Activated T-cell treated with anti-CD3 and anti-CD28 coated beads, Interleukin-2, amount 50 U/mL, for 1 hour (primary cell): Measurements from ENCODE around the gene RGS7.
"Not testable (repeated sequence)": the region's sequence is repeated elsewhere in the genome, so short reads cannot be mapped to it uniquely, and the experiment has no call there.

ENCODE experiments used
- DNase-seq: peaks from one replicate; pipeline ENCODE4 v3.0.0-alpha.2; 2020

RGS7 gene

DNA sequence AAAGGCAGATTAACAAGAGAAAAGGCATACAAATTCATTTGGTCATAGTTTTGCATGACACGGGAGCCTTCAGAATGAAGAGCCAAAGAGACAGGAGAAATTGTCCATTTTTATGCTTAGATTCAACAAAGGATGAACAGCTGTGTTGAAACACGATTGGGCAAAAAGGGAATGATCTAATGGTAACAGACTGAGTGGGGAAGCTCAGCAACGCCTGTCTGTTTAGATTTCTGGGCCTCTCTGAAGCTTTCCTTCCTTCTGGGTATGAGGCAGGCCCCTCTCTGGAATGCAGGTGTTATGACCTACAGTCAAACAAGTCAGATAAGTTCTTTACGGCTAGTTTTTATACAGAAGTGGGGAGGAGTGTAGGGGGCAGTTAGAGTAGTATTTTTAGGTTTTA lies 154.6 kb downstream of the RGS7 start:
- no peak for DNase-seq

- no peak for DNase-seq
These were observed 170.3 kb downstream of the RGS7 start for GRCh38 chr1:241186716-241187115.

GRCh38 chr1:241181971-241182370 lies 175.0 kb downstream of the RGS7 start:
- no peak for DNase-seq

DNA sequence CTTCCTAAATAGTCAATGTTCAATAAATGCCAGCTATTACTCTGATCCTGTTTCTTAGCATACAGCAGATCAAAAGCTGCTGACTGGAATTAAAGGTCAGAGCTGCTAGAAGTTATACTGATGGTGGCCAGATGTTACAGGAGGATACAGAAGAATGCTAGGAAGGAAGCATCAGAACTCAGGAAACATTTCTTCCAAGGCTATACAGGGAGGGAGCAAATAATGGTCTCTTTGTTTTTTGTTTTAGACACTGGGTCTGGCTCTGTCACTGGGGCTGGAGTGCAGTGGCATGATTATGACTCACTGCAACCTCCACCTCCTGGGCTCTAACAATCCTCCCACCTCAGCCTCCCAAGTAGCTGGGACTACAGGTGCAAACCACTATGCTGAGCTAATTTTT lies 175.5 kb downstream of the RGS7 start:
- DNase-seq, result no peak

- no peak for DNase-seq
These were observed 176.4 kb downstream of the RGS7 start for GRCh38 chr1:241180569-241180968.

- no peak for DNase-seq
These were observed 179.3 kb downstream of the RGS7 start for GRCh38 chr1:241177660-241178059.

GRCh38 chr1:241172486-241172885 lies 184.5 kb downstream of the RGS7 start:
- no peak for DNase-seq

DNA sequence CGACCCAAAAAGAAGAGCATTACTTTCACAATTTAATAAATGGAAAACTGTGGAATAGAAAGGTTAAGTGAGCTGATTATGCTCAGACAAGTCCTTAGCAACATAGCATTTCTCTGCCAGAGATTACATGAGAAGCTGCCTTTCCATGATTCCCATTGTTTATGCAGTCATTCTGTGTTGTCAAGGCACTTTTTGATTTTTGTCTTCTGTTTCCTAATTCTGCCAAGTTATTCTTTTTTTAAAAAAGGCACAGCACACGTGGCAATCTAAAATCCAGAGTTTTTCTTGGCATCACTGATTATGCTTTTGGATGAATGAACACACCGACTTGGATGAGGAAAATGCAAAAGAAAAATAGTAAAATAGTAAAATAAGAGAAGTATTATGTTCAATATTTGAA lies 185.0 kb downstream of the RGS7 start:
- DNase-seq, result no peak

DNA sequence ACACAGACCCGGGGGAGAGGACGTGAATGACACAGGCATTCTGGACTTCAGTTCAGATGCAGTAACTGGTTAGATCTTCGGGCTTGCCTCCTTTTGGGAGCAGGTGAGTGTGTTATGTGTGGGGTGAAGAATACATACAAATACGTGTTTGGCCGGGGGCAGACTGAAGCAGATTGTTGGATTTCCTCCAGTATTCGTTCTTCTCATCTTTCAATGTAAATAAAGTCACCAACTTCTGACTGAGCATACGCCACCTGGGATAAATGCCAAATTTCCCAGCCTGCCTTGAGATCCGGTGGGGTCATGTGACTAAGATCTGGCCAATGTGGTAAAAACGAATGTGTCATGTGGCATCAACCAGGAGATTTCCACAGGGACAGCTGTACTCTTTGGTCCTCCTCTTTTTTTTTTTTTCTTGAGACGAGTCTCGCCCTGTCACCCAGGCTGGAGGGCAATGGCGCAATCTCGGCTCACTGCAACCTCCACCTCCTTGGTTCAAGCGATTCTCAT lies 189.8 kb downstream of the RGS7 start:
- no peak for DNase-seq

GRCh38 chr1:241166625-241167024 lies 190.4 kb downstream of the RGS7 start:
- no peak for DNase-seq

DNA sequence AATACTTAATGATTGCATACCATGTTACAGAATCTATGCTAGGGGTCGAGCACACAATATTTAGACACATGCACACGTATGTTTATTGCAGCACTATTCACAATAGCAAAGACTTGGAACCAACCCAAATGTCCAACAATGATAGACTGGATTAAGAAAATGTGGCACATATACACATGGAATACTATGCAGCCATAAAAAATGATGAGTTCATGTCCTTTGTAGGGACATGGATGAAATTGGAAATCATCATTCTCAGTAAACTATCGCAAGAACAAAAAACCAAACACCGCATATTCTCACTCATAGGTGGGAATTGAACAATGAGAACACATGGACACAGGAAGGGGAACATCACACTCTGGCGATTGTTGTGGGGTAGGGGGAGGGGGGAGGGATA lies 191.7 kb downstream of the RGS7 start:
- not testable (repeated sequence) for DNase-seq

GRCh38 chr1:241163363-241163762 lies 193.6 kb downstream of the RGS7 start:
- DNase-seq, result no peak

DNA sequence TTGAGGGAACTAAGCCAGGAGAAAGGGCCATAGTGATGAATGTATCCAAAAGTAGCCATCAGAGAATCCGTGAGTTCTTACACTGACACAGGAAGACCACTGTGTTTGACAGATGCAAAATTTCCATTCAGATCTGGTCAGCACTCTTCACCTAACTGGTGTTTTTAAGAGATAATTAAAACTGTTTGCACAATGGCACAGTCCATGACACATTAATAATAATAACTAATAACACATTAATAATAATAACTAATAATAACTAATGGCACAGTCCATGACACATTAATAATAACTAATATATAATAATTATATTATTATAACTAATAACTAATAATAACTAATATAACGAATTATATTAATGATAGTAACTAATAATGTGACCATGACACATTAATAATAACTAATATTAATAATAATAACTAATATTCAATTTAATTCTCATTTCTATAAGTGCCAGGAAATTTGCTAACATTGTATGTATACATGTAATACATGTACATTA lies 195.8 kb downstream of the RGS7 start:
- no peak for DNase-seq

DNA sequence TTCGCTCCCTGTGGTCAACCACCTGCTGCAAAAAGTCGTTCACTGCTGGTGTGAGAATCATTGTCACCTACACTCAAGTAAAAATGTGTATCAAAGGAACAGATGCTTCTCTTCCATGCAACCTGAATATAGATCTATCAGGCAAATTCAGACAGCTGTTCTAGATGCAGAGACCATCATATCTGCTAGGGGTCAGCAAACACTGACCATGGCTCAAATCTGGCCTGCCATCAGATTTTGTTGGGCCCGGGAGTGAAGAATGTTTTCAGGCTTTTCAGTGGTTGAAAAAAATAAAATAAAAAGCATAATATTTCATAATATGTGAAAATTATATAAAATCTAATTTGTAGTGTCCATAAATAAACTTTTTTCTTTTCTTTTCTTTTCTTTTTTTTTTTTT lies 199.6 kb downstream of the RGS7 start:
- no peak for DNase-seq

DNA sequence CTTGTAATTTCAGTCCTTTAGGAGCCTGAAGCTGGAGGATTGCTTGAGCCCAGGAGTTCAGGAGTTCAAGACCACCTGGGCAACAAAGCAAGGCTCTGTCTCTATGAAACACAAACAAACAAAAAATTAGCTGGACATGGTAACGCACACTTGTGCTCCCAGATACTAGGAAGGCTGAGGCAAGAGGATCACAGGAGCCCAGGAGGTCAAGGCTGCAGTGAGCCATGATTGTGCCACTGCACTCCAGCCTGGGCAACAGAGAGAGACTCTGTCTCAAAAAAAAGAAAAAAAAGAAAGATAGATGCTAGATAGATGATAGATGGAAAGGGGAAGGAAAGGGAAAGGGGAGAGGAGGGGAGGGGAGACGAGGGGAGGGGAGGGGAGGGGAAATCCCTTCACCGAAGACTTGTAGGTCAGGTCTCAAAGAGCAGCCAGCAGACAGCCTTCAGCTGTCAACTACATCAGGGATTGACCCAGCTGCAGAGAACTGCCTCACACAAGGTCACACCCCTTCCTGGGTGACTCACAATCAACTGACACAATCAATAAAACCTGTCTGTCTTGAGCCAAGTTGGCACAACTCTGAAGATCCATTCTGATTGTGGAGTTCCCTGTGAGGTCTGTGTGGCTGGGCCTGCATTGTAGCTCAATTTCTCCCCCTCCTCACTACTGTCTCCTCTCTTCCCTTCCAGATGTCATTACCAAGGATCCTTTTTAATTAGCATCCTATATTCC lies 200.6 kb downstream of the RGS7 start:
- no peak for DNase-seq

GRCh38 chr1:241145881-241146280 lies 211.1 kb downstream of the RGS7 start:
- no peak for DNase-seq

DNA sequence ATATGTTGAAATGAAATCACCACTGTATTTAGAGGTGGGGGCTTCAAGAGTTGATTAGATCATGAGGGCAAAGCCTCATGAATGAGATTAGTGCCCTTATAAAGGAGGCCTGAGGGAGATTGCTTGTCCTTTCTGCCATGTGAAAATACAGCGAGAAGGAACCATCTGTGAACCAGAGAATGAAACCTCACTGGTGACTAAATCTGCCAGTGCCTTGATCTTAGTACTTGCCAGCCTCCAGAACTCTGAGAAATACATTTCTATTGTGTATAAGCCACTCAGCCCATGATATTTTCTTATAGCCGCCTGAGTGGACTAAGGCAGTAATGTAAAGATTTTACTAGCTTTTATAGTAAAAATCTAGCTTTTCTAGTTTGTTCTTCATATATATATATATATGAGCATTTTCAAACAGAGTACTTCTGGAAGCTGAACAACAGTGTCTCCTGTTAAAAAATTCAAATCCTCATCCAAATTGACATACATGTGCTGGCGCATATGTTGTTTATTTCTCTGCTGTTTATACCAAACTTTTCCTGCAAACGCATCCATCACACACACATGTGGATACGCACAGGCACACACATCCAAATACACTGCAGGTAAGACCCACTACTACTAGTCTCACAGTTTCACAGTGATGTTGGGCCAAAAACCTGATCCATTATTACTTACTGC lies 213.1 kb downstream of the RGS7 start:
- DNase-seq, result no peak

- DNase-seq, result no peak
These were observed 214.5 kb downstream of the RGS7 start for GRCh38 chr1:241142493-241142892.

DNA sequence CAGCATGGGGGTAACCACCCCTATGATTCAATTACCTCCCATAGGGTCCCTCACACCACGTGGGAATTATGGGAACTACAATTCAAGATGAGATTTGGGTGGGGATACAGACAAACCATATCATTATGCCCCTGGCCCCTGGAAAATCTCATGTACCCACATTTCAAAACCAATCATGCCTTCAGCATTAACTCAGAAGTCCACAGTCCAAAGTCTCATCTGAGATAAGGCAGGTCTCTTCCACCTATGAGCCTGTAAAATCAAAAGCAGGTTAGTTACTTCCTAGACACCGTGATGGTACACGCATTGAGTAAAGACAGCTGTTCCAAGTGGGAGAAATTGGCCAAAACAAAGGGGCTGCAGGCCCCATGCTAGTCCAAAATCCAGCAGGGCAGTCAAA lies 215.4 kb downstream of the RGS7 start:
- not testable (repeated sequence) for DNase-seq

- DNase-seq, result no peak
These were observed 216.3 kb downstream of the RGS7 start for GRCh38 chr1:241140670-241141069.

DNA sequence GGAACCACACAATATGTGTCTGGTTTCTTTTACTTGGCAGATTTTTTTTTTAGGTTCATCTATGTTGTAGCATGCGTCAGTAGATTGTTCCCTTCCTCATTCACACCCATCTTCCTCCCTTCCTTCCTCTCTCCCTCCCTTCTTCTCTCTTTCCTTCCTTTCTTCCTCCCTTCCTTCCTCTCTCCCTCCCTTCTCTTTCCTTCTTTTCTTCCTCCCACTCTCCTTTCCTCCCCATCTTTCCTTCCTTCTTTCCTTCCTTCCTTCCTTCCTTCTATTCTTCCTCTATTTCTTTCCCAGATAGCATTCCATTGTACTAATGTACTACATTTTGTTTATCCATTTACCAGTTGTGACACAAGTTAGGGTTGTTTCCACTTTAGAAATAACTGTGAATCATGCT lies 218.0 kb downstream of the RGS7 start:
- DNase-seq, result no peak

DNA sequence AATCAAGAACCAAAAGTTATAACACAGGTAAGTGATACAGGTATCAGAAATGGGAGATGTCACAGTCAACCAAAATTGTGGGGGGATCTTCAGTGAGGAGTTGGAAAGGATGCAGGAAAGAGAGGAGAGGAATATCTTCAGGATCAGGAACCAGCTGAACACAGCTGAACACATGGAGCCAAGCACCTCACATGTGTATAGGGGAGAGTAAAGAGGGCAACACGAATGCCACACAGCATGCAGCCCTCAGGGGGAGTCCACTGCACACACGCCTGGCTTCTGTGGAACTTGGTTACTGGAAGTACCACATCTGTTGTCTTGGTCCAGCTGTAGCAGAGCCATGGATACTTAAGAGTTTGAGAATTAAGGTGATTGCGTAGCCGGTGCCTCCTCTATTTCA lies 218.8 kb downstream of the RGS7 start:
- no peak for DNase-seq

DNA sequence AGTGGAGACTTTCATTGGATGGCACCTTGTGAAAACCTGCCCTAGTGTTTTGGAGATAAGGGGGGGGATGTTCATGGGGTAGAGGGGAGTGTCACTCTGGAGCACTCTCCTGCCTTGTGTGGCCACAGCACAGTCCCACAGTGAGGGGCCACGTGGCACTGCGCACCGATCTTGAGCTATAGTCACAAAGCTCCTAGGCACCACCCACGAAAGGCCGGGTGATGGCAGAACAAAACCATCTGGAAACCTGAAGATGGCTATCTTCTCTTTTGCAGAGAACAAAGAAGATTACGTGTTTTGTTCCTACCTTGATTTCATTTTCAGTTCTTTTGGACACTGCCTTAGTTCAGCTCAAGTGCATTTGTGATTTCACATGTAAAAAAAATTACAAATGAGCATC lies 220.6 kb downstream of the RGS7 start:
- DNase-seq, result no peak

DNA sequence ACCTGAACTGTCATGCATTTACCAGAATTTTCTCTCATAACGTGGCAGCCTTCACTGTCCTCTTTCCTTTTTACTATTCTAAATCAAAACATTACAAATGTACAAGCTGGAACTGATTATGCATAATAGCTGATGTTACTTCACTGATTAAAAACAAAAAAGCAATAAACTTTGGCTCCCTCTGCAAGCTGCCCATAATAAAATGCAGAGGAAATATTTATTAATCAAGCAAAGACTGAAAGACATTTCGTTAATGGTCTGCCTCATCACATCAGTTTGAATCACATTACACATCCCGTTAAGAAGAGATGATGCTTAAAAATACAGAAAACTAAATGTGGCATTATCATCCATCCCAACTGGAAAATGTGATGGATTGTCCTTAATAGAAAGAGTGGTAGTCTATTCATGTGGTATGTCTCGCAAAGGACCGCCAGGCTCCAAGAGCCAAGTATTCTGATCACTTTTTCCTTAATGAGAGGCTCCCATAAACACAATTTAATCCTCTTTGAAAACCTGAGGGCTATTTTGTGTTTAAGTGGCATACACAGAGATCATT lies 225.3 kb downstream of the RGS7 start:
- no peak for DNase-seq
